Fibroblast of lung (primary cell): ENCODE results near the gene PDZRN4. TPM values are rescaled to one million over a fixed set of nuclear protein-coding genes. Genes with fewer than 3 reads are reported as not detected.

Experiments used
- DNase-seq, 2 donors: peaks; one replicate each; pipeline versions ENCODE4 v3.0.0 to v3.0.0-alpha.2; 2010; ENCODE audit warnings: low read depth in 2 of 2
- H2AFZ ChIP-seq: 2 replicates; pipeline ENCODE4 v1.5.1; 2012; ENCODE audit warnings: low read length, control low read depth, inconsistent platforms
- H3K27ac ChIP-seq: 2 replicates; pipeline ENCODE4 v1.5.1; 2011; ENCODE audit warnings: low read length, control low read depth; ENCODE audit not compliant: insufficient read depth
- H3K27me3 ChIP-seq: 2 replicates; pipeline ENCODE4 v1.5.1; 2011; ENCODE audit warnings: mild to moderate bottlenecking, low read length; ENCODE audit not compliant: control insufficient read depth, insufficient read depth
- H3K36me3 ChIP-seq: 2 replicates; pipeline ENCODE4 v1.5.1; 2011; ENCODE audit warnings: low read length; ENCODE audit not compliant: control insufficient read depth, insufficient read depth
- H3K4me1 ChIP-seq: 2 replicates; pipeline ENCODE4 v1.5.1; 2011; ENCODE audit warnings: low read length; ENCODE audit not compliant: control insufficient read depth, insufficient read depth; ENCODE audit errors: extremely low read depth
- H3K4me2 ChIP-seq: 2 replicates; pipeline ENCODE4 v1.5.1; 2011; ENCODE audit warnings: low read length, control low read depth; ENCODE audit not compliant: insufficient read depth; ENCODE audit errors: extremely low read depth
- H3K4me3 ChIP-seq, 4 experiments: fragments of 200-600 bp in 1 of 4; sonication (generic) in 1 of 4; replicated peaks in 1 of 4; 2 replicates each; pipeline ENCODE4 v1.5.1; 2011 to 2016; ENCODE audit warnings: low read length in 4 of 4, low read depth in 3 of 4, mild to moderate bottlenecking in 3 of 4, control low read depth in 2 of 4, inconsistent platforms in 1 of 4, mixed read lengths in 1 of 4; ENCODE audit not compliant: insufficient read depth in 1 of 4; ENCODE audit errors: control extremely low read depth in 1 of 4
- H3K79me2 ChIP-seq: 2 replicates; pipeline ENCODE4 v1.5.1; 2012; ENCODE audit warnings: mild to moderate bottlenecking, low read length, inconsistent platforms; ENCODE audit not compliant: control insufficient read depth, insufficient read depth
- H3K9ac ChIP-seq: 2 replicates; pipeline ENCODE4 v1.5.1; 2011; ENCODE audit warnings: mild to moderate bottlenecking, low read length, control low read depth; ENCODE audit not compliant: insufficient read depth
- H3K9me3 ChIP-seq: 2 replicates; pipeline ENCODE4 v1.5.1; 2012; ENCODE audit warnings: low read depth, low read length; ENCODE audit not compliant: control insufficient read depth, insufficient read depth
- H4K20me1 ChIP-seq: 2 replicates; pipeline ENCODE4 v1.5.1; 2011; ENCODE audit warnings: low read length; ENCODE audit not compliant: control insufficient read depth, insufficient read depth; ENCODE audit errors: extremely low read depth
- CTCF ChIP-seq, 2 donors: IDR thresholded peaks in 1 of 2; conservative IDR thresholded peaks in 1 of 2; 1 replicate in 1 of 2; 2 replicates in 1 of 2; pipeline ENCODE4 v1.5.1; 2011 to 2012; ENCODE audit warnings: low read length in 2 of 2, control low read depth in 1 of 2, inconsistent platforms in 1 of 2, low read depth in 1 of 2, mild to moderate bottlenecking in 1 of 2
- EZH2 ChIP-seq: IDR thresholded peaks from 2 replicates; pipeline ENCODE4 v1.5.1; 2012; ENCODE audit warnings: low read length, control low read depth, mild to moderate bottlenecking; ENCODE audit errors: missing control alignments
- polyA plus RNA-seq, 2 donors: library from polyadenylated mRNA; depleted of rRNA in 1 of 2; stranded (reverse) in 1 of 2; unstranded in 1 of 2; fragments of >200 nt; gene quantifications; 2 replicates each; pipeline ENCODE4 v1.2.1, GENCODE V29; 2011 to 2012; ENCODE audit warnings: missing spikeins in 1 of 2
- total RNA-seq: library from RNA; depleted of rRNA; stranded (reverse); fragments of >200 nt; gene quantifications from 2 replicates; pipeline ENCODE4 v1.2.1, GENCODE V29; 2014

The PDZRN4 gene
- total and polyA plus RNA-seq, 2 donors (not counting 1 experiment from before 2014, with no cell fraction given) = not detected

GRCh38 chr12:41293461-41293860 lies 105.3 kb downstream of the PDZRN4 start:
- Histone ChIP-seq H3K4me3 (no peak overlapping the region), H2AFZ (no peak overlapping the region), H3K79me2 (no peaks in the 10 kb centered on the region), H4K20me1 (no peaks in the 10 kb centered on the region), H3K9ac (no peak overlapping the region), H3K27me3 (no peaks in the 10 kb centered on the region), H3K27ac (no peak overlapping the region), H3K4me1 (no peaks in the 10 kb centered on the region), H3K9me3 (no peaks in the 10 kb centered on the region), H3K36me3 (no peaks in the 10 kb centered on the region), H3K4me2 (no peak overlapping the region)
- no peak for TF ChIP-seq CTCF (conservative IDR thresholded peaks at IDR 0.05 in 1 of 2, IDR thresholded peaks at IDR 0.05 in 1 of 2; ENCODE audit: low read depth in 1 of 2, low read length in 2 of 2)
- TF ChIP-seq EZH2 = no peak
- DNase-seq = no peak

- Histone ChIP-seq H3K4me2 (no peak overlapping the region), H3K79me2 (no peaks in the 10 kb centered on the region), H3K9ac (no peak overlapping the region), H4K20me1 (no peaks in the 10 kb centered on the region), H3K36me3 (no peaks in the 10 kb centered on the region), H3K27ac (no peak overlapping the region), H3K4me3 (no peak overlapping the region), H3K4me1 (no peaks in the 10 kb centered on the region), H2AFZ (no peak overlapping the region), H3K9me3 (no peaks in the 10 kb centered on the region), H3K27me3 (no peaks in the 10 kb centered on the region)
- TF ChIP-seq EZH2 = no peak
- no peak for TF ChIP-seq CTCF (conservative IDR thresholded peaks at IDR 0.05 in 1 of 2, IDR thresholded peaks at IDR 0.05 in 1 of 2; ENCODE audit: low read depth in 1 of 2, low read length in 2 of 2)
- DNase-seq = no peak
Measured at GRCh38 chr12:41302979-41303403, 114.9 kb downstream of the PDZRN4 start.

GRCh38 chr12:41304526-41304925 lies 116.4 kb downstream of the PDZRN4 start:
- Histone ChIP-seq H3K9me3 (no peaks in the 10 kb centered on the region), H2AFZ (no peak overlapping the region)

More at GRCh38 chr12:41304526-41304925, 116.4 kb downstream of the PDZRN4 start:
- H3K27me3 ChIP-seq = no peaks in the 10 kb centered on the region
- no peak for DNase-seq
- H3K9ac ChIP-seq = no peak overlapping the region
- H3K4me3 ChIP-seq = no peak overlapping the region
- TF ChIP-seq EZH2 = no peak
- TF ChIP-seq CTCF (conservative IDR thresholded peaks at IDR 0.05 in 1 of 2, IDR thresholded peaks at IDR 0.05 in 1 of 2; ENCODE audit: low read depth in 1 of 2, low read length in 2 of 2) = no peak
- no peak overlapping the region for H3K27ac ChIP-seq
- no peaks in the 10 kb centered on the region for H3K36me3 ChIP-seq
- no peaks in the 10 kb centered on the region for H4K20me1 ChIP-seq
- no peak overlapping the region for H3K4me2 ChIP-seq
- H3K79me2 ChIP-seq = no peaks in the 10 kb centered on the region
- H3K4me1 ChIP-seq = no peaks in the 10 kb centered on the region
